G401 (cell line): ENCODE measurements around the gene FAH. TPM values are rescaled to one million over a fixed set of nuclear protein-coding genes. Genes with fewer than 3 reads are reported as not detected.
"Not testable (repeated sequence)": the region's sequence is repeated elsewhere in the genome, so short reads cannot be mapped to it uniquely, and the experiment has no call there.

Experiments
- DNase-seq: peaks from one replicate; pipeline ENCODE4 v3.0.0-alpha.2; 2015; ENCODE audit warnings: low spot score
- in situ Hi-C: cut with HindIII; loops from 2 replicates; pipeline ENCODE4 v1.10.0; 2016; ENCODE audit warnings: low sequenced_read_pairs, mixed read lengths
- total RNA-seq: library from RNA; depleted of rRNA; stranded (reverse); fragments of >200 nt; shearing (Covaris generic); gene quantifications from 2 replicates; pipeline ENCODE4 v1.2.3, GENCODE V29; 2014; rRNA removed

Gene FAH
- total RNA-seq = 29.3 and 42.7 TPM in 2 replicates

DNA sequence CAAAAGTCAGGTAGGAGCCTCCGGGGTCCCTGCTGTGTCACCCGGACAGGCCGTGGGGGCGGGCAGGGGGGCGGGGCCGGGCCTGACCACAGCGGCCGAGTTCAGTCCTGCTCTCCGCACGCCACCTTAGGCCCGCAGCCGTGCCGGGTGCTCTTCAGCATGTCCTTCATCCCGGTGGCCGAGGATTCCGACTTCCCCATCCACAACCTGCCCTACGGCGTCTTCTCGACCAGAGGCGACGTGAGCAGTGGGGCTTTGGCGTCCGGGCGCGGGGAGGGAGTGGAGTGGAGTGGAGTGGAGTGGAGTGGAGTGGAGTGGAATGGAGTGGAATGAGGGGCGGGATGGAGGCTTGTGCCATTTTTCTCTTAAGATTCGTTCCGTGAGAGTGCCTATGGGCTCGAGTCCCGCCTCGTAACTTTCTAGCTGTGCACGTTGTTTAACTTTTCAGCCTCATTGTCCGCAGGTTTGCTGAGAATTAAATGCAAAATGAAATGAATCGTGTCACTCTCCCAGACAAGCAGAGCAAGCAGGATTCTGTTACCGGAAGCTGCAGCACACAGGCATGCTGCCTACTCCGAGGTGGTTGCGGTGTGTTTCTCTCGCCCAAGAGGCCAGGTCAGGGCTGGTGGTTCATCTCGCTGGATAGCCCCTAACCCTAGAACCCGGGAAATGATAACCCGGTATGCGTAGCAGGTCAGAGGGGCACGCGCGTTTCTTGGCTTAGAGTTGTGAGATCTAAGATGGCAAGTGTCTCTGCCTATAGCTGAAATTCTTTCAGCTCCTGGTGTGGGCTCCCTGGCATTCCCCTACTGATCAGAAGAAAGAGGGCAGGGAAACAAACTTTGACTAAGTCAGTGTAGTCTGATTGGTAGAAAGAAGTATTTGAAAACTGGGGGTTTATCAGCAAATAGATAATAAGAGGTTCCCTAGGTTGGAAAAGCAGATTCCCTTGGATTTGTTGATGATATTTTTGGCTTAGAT, at the start of gene FAH:
Gene FAH (plus strand): TSS at position 104 of the 981 bp plus-strand sequence. CDS start 56 bp downstream, at position 160.
- in situ Hi-C loops = no loop called here
- peak; percentile 63 for DNase-seq

DNA sequence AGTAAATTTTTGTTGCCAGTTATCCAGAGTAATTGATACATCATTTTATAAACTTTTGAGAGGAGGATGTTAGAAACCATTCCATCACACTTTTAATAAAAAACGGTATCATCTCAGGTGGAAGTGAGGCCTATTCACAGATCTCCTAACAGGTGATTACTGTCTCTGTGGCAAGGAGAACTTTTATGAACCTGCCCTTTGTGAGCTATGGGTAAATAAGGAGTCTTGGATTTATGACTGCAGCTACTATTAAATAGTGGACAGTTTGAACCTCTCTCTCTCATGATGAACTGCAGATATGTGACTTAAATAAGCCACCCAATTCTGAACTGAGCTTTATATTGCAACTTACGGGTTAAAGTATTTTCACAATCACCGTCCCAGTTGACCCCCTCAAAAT, 47.6 kb upstream of the FAH start:
- in situ Hi-C loops = no loop called here
- no peak for DNase-seq

GRCh38 chr15:80105595-80105994, 47.2 kb upstream of the FAH start:
- in situ Hi-C loops = no loop called here

DNA sequence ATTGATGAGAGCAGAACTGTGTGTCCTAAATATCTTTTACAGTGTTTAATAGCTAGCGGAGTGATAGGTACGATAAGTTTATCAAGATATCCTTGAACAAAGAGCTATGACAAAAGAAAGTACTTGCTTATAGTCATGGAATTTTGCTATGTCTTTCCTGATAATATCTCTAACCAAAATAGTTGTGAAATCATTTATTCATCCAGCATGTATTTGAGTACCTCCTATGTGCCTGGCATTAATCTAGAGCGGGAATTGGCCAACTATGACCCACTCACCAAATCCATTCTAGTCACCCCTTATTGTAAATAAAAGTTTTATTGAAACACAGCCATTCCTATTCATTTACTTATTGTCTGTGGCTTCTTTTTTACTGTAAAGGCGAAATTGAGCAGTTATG, 46.7 kb upstream of the FAH start:
- DNase-seq = no peak
- in situ Hi-C loops = no loop called here

More at GRCh38 chr15:80105595-80105994, 47.2 kb upstream of the FAH start:
- no peak for DNase-seq

- no peak for DNase-seq
- in situ Hi-C loops = no loop called here
These were observed 45.6 kb upstream of the FAH start for GRCh38 chr15:80107204-80107603.

GRCh38 chr15:80107774-80108173, 45.0 kb upstream of the FAH start:
- in situ Hi-C loops = no loop called here
- peak; percentile 28 for DNase-seq

DNA sequence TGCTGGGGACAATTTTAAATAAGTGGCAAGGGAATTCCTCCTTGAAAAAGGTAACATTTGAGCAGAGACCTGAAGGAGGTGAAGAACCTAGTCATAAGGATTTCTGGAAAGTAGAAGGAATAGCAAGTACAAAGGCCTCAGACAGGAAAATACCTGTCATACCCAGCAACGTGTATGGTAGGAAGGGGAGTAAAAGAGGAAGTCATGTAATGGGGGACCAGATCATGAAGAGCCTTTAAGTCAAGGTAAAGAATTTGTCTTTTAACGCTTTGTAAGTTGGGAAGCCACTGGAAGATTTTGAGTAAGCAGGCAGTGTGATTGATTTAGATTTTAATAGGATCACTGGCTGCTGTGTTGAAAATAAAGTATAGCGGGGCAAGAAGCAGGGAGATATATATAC, 43.4 kb upstream of the FAH start:
- in situ Hi-C loops = no loop called here
- no peak for DNase-seq

- in situ Hi-C loops = no loop called here
These were observed 41.9 kb upstream of the FAH start for GRCh38 chr15:80110920-80111319.

GRCh38 chr15:80114114-80114513, 38.7 kb upstream of the FAH start:
- in situ Hi-C loops = no loop called here
- DNase-seq = peak; percentile 24

More at GRCh38 chr15:80110920-80111319, 41.9 kb upstream of the FAH start:
- no peak for DNase-seq

- in situ Hi-C loops = no loop called here
- no peak for DNase-seq
These were observed 37.8 kb upstream of the FAH start for GRCh38 chr15:80115021-80115420.

- in situ Hi-C loops = no loop called here
- DNase-seq = peak; percentile 71
These were observed 33.8 kb upstream of the FAH start for GRCh38 chr15:80118956-80119355.

- DNase-seq = no peak
These were observed 32.2 kb upstream of the FAH start for GRCh38 chr15:80120636-80121035.

GRCh38 chr15:80121546-80121945, 31.3 kb upstream of the FAH start:
- in situ Hi-C loops = no loop called here
- peak; percentile 51 for DNase-seq

More at GRCh38 chr15:80120636-80121035, 32.2 kb upstream of the FAH start:
- in situ Hi-C loops = no loop called here

DNA sequence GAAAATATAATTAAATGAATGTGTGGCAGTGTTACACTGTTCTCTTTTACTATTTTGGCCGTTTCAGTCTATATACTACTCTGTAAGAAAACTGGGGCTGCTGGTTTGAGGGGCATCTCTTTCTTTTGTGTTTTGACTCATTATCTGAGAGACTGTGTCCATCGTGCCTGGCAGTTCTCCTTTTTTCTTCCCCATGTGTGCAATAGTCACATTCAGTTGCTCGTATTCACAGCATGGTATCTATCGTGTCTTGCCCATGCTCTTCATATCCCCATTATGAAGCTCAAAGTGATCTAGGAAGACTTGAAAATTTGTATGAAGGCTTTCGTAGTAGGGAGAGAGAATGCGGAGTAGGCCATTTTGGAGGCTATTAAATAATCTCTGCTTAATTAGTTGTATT, 29.8 kb upstream of the FAH start:
- DNase-seq = no peak
- in situ Hi-C loops = no loop called here

DNA sequence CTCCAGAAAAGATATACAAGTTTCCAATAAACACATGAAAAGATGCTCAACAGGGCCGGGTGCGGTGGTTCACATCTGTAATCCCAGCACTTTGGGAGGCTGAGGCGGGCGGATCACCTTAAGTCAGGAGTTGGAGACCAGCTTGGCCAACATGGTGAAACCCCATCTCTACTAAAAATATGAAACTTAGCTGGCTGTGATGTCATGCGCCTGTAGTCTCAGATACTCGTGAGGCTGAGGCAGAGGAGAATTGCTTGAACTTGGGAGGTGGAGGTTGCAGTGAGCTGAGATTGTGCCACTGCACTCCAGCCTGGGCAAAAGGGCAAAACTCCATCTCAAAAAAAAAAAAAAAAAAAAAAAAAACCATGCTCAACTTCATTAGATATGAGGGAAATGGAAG, 25.5 kb upstream of the FAH start:
- in situ Hi-C loops = not testable (repeated sequence)

DNA sequence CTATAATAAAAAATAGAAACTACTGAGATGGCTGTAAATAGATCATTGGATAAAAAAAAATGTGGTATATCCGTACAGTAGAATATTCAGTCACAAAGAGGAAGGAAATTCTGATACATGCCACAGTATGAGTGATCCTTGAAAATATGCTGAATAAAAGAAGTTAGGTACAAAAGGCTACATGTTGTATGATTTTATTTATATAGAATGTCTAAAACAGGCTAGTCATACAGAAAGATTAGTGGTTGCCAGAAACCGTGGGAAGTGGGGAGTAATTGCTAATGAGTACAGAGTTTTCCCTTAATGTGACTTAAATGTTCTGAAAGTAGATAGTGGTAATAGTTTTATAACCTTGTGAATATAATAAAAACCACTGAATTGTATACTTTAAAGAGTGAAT, 24.9 kb upstream of the FAH start:
- in situ Hi-C loops = no loop called here

More for the DNA sequence above, 25.5 kb upstream of the FAH start:
- DNase-seq = not testable (repeated sequence)

DNA sequence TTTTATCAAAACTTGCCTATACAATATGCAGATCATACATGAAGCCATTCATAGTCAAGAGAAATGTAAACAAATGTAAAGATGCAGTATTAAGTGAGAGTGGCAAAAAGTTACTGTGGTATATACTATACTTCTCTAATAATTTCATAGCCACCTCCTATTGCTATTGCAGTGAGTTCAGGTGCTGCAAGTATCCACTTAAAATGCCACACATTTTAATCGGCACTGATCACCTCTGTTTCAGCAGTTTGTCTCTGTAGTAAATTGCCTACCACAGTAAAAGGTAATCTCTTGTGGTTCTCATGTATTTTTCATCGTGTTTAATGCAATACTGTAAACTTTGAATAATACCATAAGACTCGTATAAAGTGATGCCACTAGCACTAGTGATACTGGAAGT, 20.4 kb upstream of the FAH start:
- no peak for DNase-seq
- in situ Hi-C loops = no loop called here

More for the DNA sequence above, 24.9 kb upstream of the FAH start:
- no peak for DNase-seq

DNA sequence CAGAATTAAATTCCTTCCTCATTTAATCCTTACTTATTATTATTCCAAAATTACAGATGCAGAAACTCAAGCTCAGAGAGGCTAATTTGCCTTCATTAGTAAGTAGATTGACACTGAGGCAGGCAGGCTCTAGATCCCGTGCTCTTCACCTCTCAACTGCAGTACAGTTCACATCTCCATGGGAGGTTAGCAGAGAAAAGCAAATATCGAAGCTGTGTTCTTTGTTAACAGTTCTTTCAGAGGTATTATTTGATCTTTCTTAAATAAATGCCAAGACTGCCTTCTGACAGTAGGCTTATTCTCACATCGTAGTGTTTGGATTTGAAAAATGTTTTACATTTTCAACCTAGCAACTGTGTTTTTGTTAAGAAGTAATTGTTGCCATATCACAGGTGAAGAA, 15.9 kb upstream of the FAH start:
- in situ Hi-C loops = no loop called here
- no peak for DNase-seq

DNA sequence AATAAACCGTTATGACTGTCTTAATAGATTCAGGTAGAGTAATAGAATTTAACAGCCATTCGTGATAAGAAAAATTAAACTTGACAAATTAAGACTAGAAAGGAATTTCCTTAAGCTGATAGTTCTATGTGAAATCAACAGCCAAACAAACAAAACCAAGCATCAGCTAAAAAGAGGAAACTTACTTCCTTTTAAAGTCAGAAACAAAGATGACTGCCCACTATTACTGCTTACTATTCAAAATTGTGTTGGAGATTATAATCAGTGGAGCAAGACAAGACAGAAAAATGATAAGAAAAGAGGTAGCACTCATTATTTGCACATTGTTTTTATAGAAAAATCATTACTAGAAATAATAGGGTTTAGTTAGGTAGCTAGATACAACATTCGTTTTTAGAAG, 13.8 kb upstream of the FAH start:
- no peak for DNase-seq
- in situ Hi-C loops = no loop called here

- DNase-seq = no peak
- in situ Hi-C loops = no loop called here
These were observed 11.9 kb upstream of the FAH start for GRCh38 chr15:80140909-80141308.
